MCF 10A (cell line): ENCODE data around the gene DNM3. TPM values are rescaled to one million over a fixed set of nuclear protein-coding genes. Genes with fewer than 3 reads are reported as not detected.

Source experiments
- BruUV-seq: library from RNA; stranded (reverse); fragments of 400-500 nt; replicated peaks from 2 replicates; lab custom pipeline; 2021; lab: Mats Ljungman, UMichigan
- CTCF ChIA-PET: fragments of 300-600 bp; sonication (Branson Sonifier 250); formaldehyde crosslinking; extraction: SDS; loops from one replicate; lab custom pipeline; 2021; ENCODE audit warnings: antibody characterized with exemption, inconsistent platforms; lab: Yijun Ruan, JAX
- POLR2A ChIA-PET: fragments of 300-600, 350-650 bp; sonication (Branson Sonifier 250); formaldehyde crosslinking; extraction: SDS; loops from one replicate; lab custom pipeline; 2020; ENCODE audit warnings: antibody characterized with exemption, inconsistent platforms; lab: Yijun Ruan, JAX
- DNase-seq: peaks from one replicate; pipeline ENCODE4 v3.0.0-alpha.2; 2018; ENCODE audit not compliant: unreplicated experiment
- H3K27ac Mint-ChIP-seq: one replicate; pipeline ENCODE4 v1.8.0; 2022; ENCODE audit warnings: mild to moderate bottlenecking, low read depth, mixed read lengths; ENCODE audit not compliant: unreplicated experiment
- H3K27me3 Mint-ChIP-seq: one replicate; pipeline ENCODE4 v1.8.0; 2022; ENCODE audit warnings: mixed read lengths; ENCODE audit not compliant: insufficient read depth, unreplicated experiment
- H3K36me3 Mint-ChIP-seq: one replicate; pipeline ENCODE4 v1.8.0; 2022; ENCODE audit warnings: mild to moderate bottlenecking, moderate library complexity, mixed read lengths; ENCODE audit not compliant: insufficient read depth, unreplicated experiment
- H3K4me1 Mint-ChIP-seq: one replicate; pipeline ENCODE4 v1.8.0; 2022; ENCODE audit warnings: mixed read lengths; ENCODE audit not compliant: insufficient read depth, unreplicated experiment
- H3K4me3 Mint-ChIP-seq: one replicate; pipeline ENCODE4 v1.8.0; 2022; ENCODE audit warnings: mild to moderate bottlenecking, moderate library complexity, mixed read lengths; ENCODE audit not compliant: unreplicated experiment
- H3K9me3 Mint-ChIP-seq: one replicate; pipeline ENCODE4 v1.8.0; 2022; ENCODE audit warnings: mixed read lengths; ENCODE audit not compliant: unreplicated experiment
- CTCF ChIP-seq: fragments of 200-600 bp; IDR thresholded peaks from one replicate; pipeline ENCODE4 v1.8.0; 2022; ENCODE audit warnings: antibody characterized with exemption, mild to moderate bottlenecking; ENCODE audit not compliant: unreplicated experiment
- intact Hi-C: fragments of 100-400 bp; cut with micrococcal nuclease; formaldehyde crosslinking; loops from 2 replicates; pipeline ENCODE4 v1.14.1; 2022
- total RNA-seq: library from RNA; stranded (reverse); gene quantifications from 2 replicates; pipeline ENCODE4 v1.2.3, GENCODE V29; 2022

Gene DNM3
- total RNA-seq, 1 experiment from 2014 or later, result 0.68 TPM

- DNase-seq, result no peak
- ChIA-PET CTCF (interaction anchor here (0.6 to 7.5 kb wide), 22 partner anchors 9 to 705 kb away, joined by 3 to 89 read pairs (median 3); no protein-coding TSS in a partner anchor), POLR2A (interaction anchor here (0.6 to 7.1 kb wide), 8 partner anchors 11 to 934 kb away, joined by 3 to 43 read pairs (median 4); partner anchors contain the start of gene SUCO)
- H3K27ac Mint-ChIP-seq, result peak overlapping the region; percentile 44
- BruUV-seq, result no TSS peak
- H3K27me3 Mint-ChIP-seq, result no peaks in the 10 kb centered on the region
- intact Hi-C loops, result no loop called here
- no peak for TF ChIP-seq CTCF
- no peaks in the 10 kb centered on the region for H3K9me3 Mint-ChIP-seq
- H3K4me3 Mint-ChIP-seq, result no peak overlapping the region
- no peaks in the 10 kb centered on the region for H3K36me3 Mint-ChIP-seq
- H3K4me1 Mint-ChIP-seq, result peaks cover 28% of the 10 kb centered on the region
These were observed 607.8 kb downstream of the DNM3 start for GRCh38 chr1:172448995-172449584.

GRCh38 chr1:172449585-172450523, 608.6 kb downstream of the DNM3 start:
- Mint-ChIP-seq H3K27me3 (no peaks in the 10 kb centered on the region), H3K27ac (peak overlapping the region; percentile 44), H3K9me3 (no peaks in the 10 kb centered on the region), H3K4me1 (peaks cover 28% of the 10 kb centered on the region), H3K4me3 (no peak overlapping the region), H3K36me3 (no peaks in the 10 kb centered on the region)
- DNase-seq, result peak; percentile 85
- no TSS peak for BruUV-seq
- intact Hi-C loops, result loop anchor here (1.0 to 5.0 kb wide), 4 partner anchors 82 to 269 kb away; no protein-coding TSS in a partner anchor
- POLR2A ChIA-PET, result interaction anchor here (0.5 to 7.1 kb wide), 13 partner anchors 10 to 935 kb away, joined by 3 to 43 read pairs (median 4); partner anchors contain the start of gene SUCO
- peak; percentile 97 for TF ChIP-seq CTCF
- CTCF ChIA-PET, result interaction anchor here (0.5 to 7.5 kb wide), 38 partner anchors 9 to 706 kb away, joined by 3 to 89 read pairs (median 4); no protein-coding TSS in a partner anchor

GRCh38 chr1:172450524-172450885, 609.2 kb downstream of the DNM3 start:
- no peaks in the 10 kb centered on the region for H3K9me3 Mint-ChIP-seq
- no peak overlapping the region for H3K4me3 Mint-ChIP-seq

More at GRCh38 chr1:172450524-172450885, 609.2 kb downstream of the DNM3 start:
- Mint-ChIP-seq H3K27me3 (no peaks in the 10 kb centered on the region), H3K36me3 (no peaks in the 10 kb centered on the region), H3K4me1 (peaks cover 28% of the 10 kb centered on the region), H3K27ac (no peak overlapping the region)
- intact Hi-C loops, result loop anchor here (1.0 to 5.0 kb wide), 4 partner anchors 82 to 269 kb away; no protein-coding TSS in a partner anchor
- BruUV-seq, result no TSS peak
- no peak for DNase-seq
- ChIA-PET CTCF (interaction anchor here (0.5 to 7.5 kb wide), 31 partner anchors 9 to 507 kb away, joined by 3 to 89 read pairs (median 4); no protein-coding TSS in a partner anchor), POLR2A (interaction anchor here (0.5 to 7.1 kb wide), 10 partner anchors 9 to 856 kb away, joined by 3 to 43 read pairs (median 4); partner anchors contain the start of gene SUCO)
- TF ChIP-seq CTCF, result no peak
